Dendritic cell treated with granulocyte-macrophage colony-stimulating factor and Interleukin-4, amounts not matched to agents 40 ng/mL and 50 ng/mL, for 4 days (primary cell): ENCODE measurements around the gene DNAH12.

ENCODE experiments used
- H3K27ac Mint-ChIP-seq: one replicate; pipeline ENCODE4 v1.8.0; 2022; ENCODE audit warnings: mild to moderate bottlenecking, mixed read lengths
- H3K27me3 Mint-ChIP-seq: one replicate; pipeline ENCODE4 v1.8.0; 2022; ENCODE audit warnings: mild to moderate bottlenecking, mixed read lengths
- H3K36me3 Mint-ChIP-seq: one replicate; pipeline ENCODE4 v1.8.0; 2022; ENCODE audit warnings: low read depth, mixed read lengths
- H3K4me1 Mint-ChIP-seq: one replicate; pipeline ENCODE4 v1.8.0; 2022; ENCODE audit warnings: low read depth, mixed read lengths
- H3K4me3 Mint-ChIP-seq: one replicate; pipeline ENCODE4 v1.8.0; 2022; ENCODE audit warnings: mild to moderate bottlenecking, moderate library complexity, mixed read lengths
- H3K9me3 Mint-ChIP-seq: one replicate; pipeline ENCODE4 v1.8.0; 2022; ENCODE audit warnings: mixed read lengths
- intact Hi-C: fragments of 100-400 bp; cut with micrococcal nuclease; formaldehyde crosslinking; loops from one replicate; pipeline ENCODE4 v1.15.0; 2022

The DNAH12 gene

DNA sequence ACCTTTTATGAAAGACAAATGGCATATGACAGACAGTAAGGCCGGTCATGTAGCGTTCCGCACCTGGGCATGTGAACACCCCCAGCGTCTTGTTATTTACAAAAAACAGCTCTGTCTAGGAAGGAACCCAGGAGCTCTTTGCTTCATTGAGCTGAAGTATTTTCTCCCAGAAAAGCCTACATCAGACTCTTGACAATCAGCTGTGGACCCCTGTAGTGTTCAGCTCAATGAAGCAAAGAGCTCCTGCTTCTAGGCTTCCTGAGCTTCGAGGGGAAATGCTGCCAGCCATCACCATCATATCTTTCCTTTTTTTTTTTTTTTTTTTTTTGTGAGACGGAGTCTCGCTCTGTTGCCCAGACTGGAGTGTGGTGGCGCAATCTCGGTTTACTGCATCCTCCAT is 255.7 kb downstream of the DNAH12 start:
- Mint-ChIP-seq H3K4me1 (no peaks in the 10 kb centered on the region), H3K36me3 (no peaks in the 10 kb centered on the region), H3K27ac (no peak overlapping the region), H3K9me3 (peaks cover 10% of the 10 kb centered on the region), H3K4me3 (no peak overlapping the region), H3K27me3 (peaks cover 2% of the 10 kb centered on the region)
- intact Hi-C loops: no loop called here

DNA sequence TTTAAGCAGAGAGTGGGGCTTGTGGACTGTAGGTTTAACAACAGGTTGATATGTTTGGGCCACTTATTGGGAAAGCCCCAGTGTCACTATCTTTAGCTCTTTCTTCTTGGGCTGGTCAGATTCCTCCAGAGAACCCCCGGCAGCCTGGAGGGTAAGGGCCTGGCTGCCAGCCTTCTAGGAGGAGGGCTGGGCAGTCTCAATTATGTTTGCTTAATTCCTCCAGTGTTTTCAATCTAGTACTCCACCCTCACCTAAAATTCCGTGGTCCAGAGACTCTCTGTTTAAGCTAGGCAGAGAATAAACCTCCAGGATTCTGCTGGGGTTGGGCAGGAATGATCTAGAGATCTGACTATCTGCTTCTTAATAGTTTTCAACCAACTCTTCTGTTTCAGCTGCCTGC is 256.9 kb downstream of the DNAH12 start:
- Mint-ChIP-seq H3K4me3 (no peak overlapping the region), H3K9me3 (peaks cover 10% of the 10 kb centered on the region), H3K4me1 (no peaks in the 10 kb centered on the region), H3K36me3 (no peaks in the 10 kb centered on the region), H3K27me3 (peaks cover 2% of the 10 kb centered on the region), H3K27ac (no peak overlapping the region)
- intact Hi-C loops: no loop called here

DNA sequence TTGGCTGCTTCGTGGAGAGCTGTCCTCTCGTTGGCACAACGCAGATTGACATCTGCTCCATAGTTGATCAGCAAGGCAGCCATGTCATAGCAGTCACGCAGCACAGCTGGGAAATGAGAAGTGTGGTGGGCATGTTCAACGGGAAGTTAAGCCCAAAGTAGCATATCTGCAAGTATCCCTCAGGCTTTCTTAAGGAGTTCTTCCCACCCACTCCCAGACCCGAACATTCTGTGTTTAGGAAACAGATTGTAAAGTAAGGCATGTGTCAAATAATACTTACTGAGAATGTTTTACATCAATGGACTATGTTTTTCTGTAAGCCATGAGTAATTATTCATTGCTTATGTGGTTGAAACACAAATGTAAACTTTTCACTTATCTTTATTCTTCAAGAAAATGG is 260.8 kb downstream of the DNAH12 start:
- H3K4me3 Mint-ChIP-seq: no peak overlapping the region
- peaks cover 10% of the 10 kb centered on the region for H3K9me3 Mint-ChIP-seq
- no peaks in the 10 kb centered on the region for H3K27me3 Mint-ChIP-seq
- no peak overlapping the region for H3K27ac Mint-ChIP-seq
- intact Hi-C loops: no loop called here
- peaks cover 3% of the 10 kb centered on the region for H3K4me1 Mint-ChIP-seq
- no peaks in the 10 kb centered on the region for H3K36me3 Mint-ChIP-seq

DNA sequence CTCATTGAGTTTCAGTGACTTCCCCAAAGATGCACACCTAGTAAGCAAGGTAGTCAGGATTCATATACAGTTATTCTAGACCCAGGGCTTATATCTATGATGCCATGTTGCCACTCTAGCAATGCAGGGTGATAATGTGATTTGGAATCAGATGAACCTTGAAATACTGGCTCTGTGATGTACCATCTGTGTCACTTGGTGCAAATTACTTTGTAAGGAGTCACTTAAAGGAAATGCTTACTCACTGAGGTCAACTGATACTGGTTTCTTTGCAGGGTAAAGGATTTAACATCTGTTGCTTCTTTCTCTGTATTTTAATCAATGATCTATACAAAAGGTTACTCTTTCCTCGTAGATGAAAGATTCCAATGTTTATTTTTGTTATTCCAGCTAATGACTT is 262.4 kb downstream of the DNAH12 start:
- Mint-ChIP-seq H3K27ac (no peak overlapping the region), H3K9me3 (peaks cover 6% of the 10 kb centered on the region), H3K4me3 (no peak overlapping the region), H3K36me3 (peaks cover 6% of the 10 kb centered on the region), H3K27me3 (no peaks in the 10 kb centered on the region), H3K4me1 (peaks cover 5% of the 10 kb centered on the region)
- intact Hi-C loops: no loop called here

DNA sequence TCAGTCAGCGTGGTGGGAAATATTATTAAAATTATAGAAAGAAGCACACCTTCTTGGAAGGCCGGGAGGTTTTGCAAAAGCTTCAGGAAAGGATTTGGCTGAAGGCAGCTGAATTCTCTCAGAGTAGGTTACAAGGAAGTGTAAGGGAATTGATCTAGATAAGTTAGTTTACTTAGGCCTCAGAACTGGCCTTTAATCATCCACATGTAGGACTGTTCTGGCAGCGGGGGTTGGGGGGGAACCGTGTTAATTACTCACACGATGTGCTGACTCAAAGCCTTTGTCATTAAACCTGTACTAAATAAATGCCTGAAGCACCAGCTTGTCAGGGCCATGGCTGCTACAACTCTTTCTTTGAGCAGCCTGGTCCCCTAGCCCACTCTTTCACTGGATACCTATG is 264.5 kb downstream of the DNAH12 start:
- no peaks in the 10 kb centered on the region for H3K9me3 Mint-ChIP-seq
- H3K4me3 Mint-ChIP-seq: no peak overlapping the region
- peaks cover 5% of the 10 kb centered on the region for H3K4me1 Mint-ChIP-seq
- H3K27ac Mint-ChIP-seq: no peak overlapping the region
- H3K36me3 Mint-ChIP-seq: peaks cover 12% of the 10 kb centered on the region
- intact Hi-C loops: no loop called here
- H3K27me3 Mint-ChIP-seq: no peaks in the 10 kb centered on the region

DNA sequence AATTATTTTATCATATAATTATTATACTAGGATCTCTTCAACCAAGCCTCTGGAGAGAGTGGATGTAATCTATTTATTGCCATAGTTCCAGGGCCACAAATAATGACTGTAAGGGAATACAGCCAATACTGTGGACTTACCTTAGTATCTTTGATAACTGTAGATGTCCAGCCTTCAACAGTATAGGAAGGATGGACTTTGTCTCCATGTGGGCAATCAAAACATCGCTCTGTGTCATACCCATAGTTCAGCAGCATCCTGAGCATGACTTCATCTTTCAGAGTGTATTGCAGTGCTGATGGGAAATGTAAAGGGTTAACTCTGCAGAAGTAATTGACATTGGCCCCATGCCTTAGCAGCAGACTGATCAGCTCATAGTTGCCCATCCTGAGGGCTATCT is 265.9 kb downstream of the DNAH12 start:
- H3K4me3 Mint-ChIP-seq: no peak overlapping the region
- H3K27ac Mint-ChIP-seq: no peak overlapping the region
- no peaks in the 10 kb centered on the region for H3K9me3 Mint-ChIP-seq

DNA sequence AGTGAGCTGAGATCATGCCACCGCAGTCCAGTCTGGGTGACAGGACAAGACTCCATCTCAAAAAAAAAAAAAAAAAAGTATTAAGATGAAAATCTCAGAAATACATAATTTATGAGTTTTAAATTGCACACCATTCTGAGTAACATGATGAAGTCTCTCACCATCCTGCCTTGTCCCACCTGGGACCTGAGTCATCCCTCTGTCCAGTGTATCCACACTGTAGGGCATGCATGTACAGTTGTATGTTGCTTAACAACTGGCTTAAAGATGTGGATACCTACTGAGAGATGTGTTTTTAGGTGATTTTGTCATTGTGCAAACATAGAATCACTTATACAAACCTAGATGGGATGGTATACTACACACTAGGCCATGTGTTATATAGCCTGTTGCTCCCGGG is 268.8 kb downstream of the DNAH12 start:
- intact Hi-C loops: no loop called here
- Mint-ChIP-seq H3K4me3 (no peak overlapping the region), H3K27ac (no peak overlapping the region), H3K9me3 (no peaks in the 10 kb centered on the region), H3K4me1 (peaks cover 5% of the 10 kb centered on the region), H3K27me3 (no peaks in the 10 kb centered on the region), H3K36me3 (peaks cover 38% of the 10 kb centered on the region)

More for the DNA sequence above, 265.9 kb downstream of the DNAH12 start:
- intact Hi-C loops: no loop called here
- H3K27me3 Mint-ChIP-seq: no peaks in the 10 kb centered on the region
- peaks cover 18% of the 10 kb centered on the region for H3K36me3 Mint-ChIP-seq
- peaks cover 5% of the 10 kb centered on the region for H3K4me1 Mint-ChIP-seq

DNA sequence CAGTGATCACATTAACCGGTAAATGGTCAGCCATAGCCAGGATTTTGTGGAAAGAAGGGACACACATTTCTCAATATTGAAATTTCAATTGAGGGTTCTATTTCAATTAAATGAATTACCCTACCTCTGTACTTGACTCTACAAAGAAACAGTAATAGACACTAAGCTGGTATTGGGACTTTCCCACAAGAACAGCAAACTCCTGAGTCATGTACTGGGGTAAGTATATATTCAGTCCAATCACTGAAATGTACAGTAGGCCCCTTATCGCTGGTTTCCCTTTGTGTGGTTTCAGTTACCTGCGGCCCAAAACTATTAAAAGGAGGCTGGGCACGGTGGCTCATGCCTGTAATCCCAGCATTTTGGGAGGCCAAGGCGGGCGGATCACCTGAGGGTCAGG is 269.3 kb downstream of the DNAH12 start:
- no peak overlapping the region for H3K27ac Mint-ChIP-seq
- peaks cover 44% of the 10 kb centered on the region for H3K36me3 Mint-ChIP-seq
- intact Hi-C loops: no loop called here
- peaks cover 5% of the 10 kb centered on the region for H3K4me1 Mint-ChIP-seq
- H3K4me3 Mint-ChIP-seq: no peak overlapping the region
- H3K27me3 Mint-ChIP-seq: no peaks in the 10 kb centered on the region
- H3K9me3 Mint-ChIP-seq: no peaks in the 10 kb centered on the region

DNA sequence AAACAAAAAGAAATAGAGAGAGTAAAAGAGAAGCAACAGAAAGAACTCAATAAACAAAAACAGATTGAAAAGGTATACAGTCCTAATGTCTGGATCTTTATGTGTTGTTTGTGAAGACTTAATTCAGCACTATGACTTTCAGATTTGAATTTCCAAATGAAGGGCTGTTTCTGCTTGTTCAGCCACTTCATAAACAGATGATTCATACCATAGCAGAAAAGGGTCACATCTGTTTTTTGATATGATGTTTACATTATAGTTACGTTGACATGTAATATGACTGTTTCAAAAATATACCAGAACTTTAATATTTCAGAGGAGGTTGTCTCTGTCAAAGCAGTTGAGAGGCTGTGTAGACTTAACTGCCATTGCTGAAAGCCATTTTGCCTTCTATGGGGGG is 275.7 kb downstream of the DNAH12 start:
- Mint-ChIP-seq H3K36me3 (peaks cover 87% of the 10 kb centered on the region), H3K4me1 (peaks cover 6% of the 10 kb centered on the region), H3K27me3 (no peaks in the 10 kb centered on the region), H3K27ac (no peak overlapping the region), H3K4me3 (no peak overlapping the region), H3K9me3 (peaks cover 3% of the 10 kb centered on the region)
- intact Hi-C loops: no loop called here

DNA sequence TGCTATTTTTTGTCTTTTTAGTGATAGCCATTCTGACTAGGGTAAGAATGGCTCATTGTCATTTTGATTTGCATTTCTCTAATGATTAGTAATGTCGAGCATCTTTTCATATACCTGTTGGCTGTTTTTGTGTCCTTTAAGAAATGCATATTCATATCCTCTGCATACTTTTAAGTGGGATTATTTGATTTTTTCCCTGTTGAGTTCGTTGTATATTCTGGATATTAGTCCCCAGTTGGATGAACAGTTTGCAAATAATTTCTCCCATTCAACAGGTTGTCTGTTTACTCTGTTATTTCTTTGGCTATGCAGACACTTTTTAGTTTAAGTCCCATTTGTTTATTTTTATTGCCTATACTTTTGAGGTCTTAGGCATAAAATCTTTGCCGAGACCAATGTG is 282.2 kb downstream of the DNAH12 start:
- H3K36me3 Mint-ChIP-seq: peaks cover 97% of the 10 kb centered on the region
- peaks cover 29% of the 10 kb centered on the region for H3K9me3 Mint-ChIP-seq
- intact Hi-C loops: no loop called here
- H3K27me3 Mint-ChIP-seq: no peaks in the 10 kb centered on the region
- H3K4me1 Mint-ChIP-seq: peaks cover 8% of the 10 kb centered on the region
- no peak overlapping the region for H3K27ac Mint-ChIP-seq
- H3K4me3 Mint-ChIP-seq: no peak overlapping the region

DNA sequence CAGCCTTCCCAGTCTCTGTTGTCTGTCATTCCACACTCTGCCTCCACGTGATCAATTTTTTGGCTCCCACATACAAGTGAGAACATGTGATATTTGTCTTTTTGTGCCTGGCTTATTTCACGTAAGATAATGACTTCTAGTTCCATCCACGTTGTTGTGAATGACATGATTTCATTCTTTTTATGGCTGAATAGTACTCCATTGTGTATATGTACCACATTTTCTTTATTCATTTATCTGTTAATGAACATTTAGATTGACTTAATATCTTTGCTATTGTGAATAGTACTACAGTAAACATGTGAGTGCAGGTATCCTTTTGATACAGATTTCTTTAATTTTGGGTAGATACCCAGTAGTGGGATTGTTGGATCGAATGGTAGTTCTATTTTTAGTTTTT is 283.0 kb downstream of the DNAH12 start:
- Mint-ChIP-seq H3K9me3 (peaks cover 29% of the 10 kb centered on the region), H3K4me3 (no peak overlapping the region), H3K4me1 (peaks cover 8% of the 10 kb centered on the region), H3K27me3 (no peaks in the 10 kb centered on the region), H3K36me3 (peaks cover 91% of the 10 kb centered on the region), H3K27ac (no peak overlapping the region)
- intact Hi-C loops: no loop called here

DNA sequence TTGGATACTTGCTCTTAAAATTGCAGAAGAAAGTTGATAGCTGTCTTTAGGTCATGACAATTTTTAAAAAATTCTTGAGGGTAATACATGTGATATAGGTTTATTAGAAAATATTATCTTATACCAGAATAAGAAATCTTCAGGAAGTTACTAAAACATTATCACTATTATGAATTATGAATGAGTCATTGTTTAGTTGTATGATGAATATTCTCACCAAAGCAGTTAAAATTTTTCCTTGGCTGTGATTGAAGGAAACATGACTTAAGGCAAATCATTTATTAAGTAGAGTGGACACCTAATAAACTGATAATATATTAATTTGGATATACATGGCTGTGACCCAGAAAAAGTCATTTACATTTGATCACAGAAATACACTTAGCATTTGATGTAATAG is 286.5 kb downstream of the DNAH12 start:
- Mint-ChIP-seq H3K36me3 (peaks cover 78% of the 10 kb centered on the region), H3K27ac (no peak overlapping the region), H3K4me1 (no peaks in the 10 kb centered on the region), H3K4me3 (no peak overlapping the region), H3K27me3 (no peaks in the 10 kb centered on the region), H3K9me3 (peaks cover 19% of the 10 kb centered on the region)
- intact Hi-C loops: no loop called here

DNA sequence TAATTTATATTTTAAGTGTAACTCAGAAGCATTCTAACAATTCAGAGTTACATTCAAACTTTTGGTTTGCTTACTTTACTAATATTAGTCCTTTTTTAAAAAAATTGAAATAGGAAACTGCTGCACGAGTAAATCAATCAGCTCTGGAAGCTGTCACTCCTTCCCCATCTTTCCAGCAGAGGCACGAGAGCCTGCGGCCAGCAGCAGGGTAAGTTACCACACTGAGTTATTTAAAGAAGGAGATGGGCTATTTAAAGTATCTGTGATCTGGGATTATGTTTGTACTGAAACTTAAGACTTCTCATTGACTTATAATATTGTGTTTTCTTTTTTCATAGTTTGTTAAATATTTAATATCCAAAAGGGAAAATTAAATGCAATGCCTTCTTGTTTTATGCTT is 287.3 kb downstream of the DNAH12 start:
- intact Hi-C loops: no loop called here
- Mint-ChIP-seq H3K9me3 (peaks cover 13% of the 10 kb centered on the region), H3K27me3 (no peaks in the 10 kb centered on the region), H3K27ac (no peak overlapping the region), H3K36me3 (peaks cover 78% of the 10 kb centered on the region), H3K4me1 (no peaks in the 10 kb centered on the region), H3K4me3 (no peak overlapping the region)

DNA sequence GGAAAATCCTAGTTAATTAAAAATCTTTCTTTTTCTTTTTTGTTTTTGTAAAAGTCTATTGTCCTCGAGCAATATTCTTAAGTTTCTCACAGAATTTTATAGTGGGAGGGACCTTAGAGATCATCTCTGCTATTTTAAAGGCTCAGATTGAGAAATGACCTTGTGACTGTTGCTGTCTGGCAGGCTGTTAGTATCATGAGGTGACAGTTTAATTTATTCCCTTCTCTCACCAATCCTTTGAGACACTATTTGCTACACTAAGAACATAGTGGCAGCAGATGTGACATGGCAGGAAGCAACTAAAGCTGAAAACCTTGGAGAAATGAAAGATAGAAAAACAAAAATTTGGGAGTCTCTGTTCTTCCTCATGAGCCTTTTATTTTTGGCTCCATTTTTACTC is 291.7 kb downstream of the DNAH12 start:
- no peak overlapping the region for H3K27ac Mint-ChIP-seq
- intact Hi-C loops: no loop called here
- no peaks in the 10 kb centered on the region for H3K9me3 Mint-ChIP-seq
- H3K27me3 Mint-ChIP-seq: no peaks in the 10 kb centered on the region
- peaks cover 76% of the 10 kb centered on the region for H3K36me3 Mint-ChIP-seq
- H3K4me1 Mint-ChIP-seq: no peaks in the 10 kb centered on the region
- H3K4me3 Mint-ChIP-seq: no peak overlapping the region

DNA sequence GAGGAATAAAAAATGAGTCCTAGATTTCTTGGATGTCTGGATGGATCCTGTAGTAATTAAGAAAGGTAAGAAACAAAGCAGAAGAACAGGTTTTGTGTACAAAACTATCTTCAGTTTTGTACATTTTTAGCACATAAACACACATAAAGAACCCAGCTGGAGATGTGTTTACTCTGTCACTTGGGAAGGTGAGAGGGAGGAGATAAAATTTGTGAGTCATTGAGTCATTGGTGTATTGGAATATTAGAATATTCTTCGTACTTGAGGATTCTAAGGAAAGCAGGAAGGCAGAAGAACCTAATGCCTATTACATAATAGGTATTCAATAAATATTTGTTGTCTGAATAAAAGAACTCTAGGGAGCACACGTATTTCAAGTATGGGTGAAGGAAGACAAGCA is 299.2 kb downstream of the DNAH12 start:
- Mint-ChIP-seq H3K9me3 (no peaks in the 10 kb centered on the region), H3K4me3 (no peak overlapping the region), H3K27me3 (no peaks in the 10 kb centered on the region), H3K27ac (no peak overlapping the region), H3K4me1 (no peaks in the 10 kb centered on the region), H3K36me3 (peaks cover 86% of the 10 kb centered on the region)
- intact Hi-C loops: loop anchor here (10.0 kb wide), 1 partner anchor 580 kb away; no protein-coding TSS in a partner anchor
